K562 (cell line): ENCODE results near the gene CAPN5. TPM values are rescaled to one million over a fixed set of nuclear protein-coding genes. Genes with fewer than 3 reads are reported as not detected.
A peak's percentile ranks its signal among the peaks of the same experiment; 100 is the strongest.

Experiments used
- ATAC-seq: fragments of 200-7000 bp; cut with Tn5 transposase; 3 replicates; pipeline ENCODE4 v1.9.1; 2020; ENCODE audit warnings: moderate library complexity
- BruUV-seq: library from RNA; stranded (reverse); fragments of 400-500 nt; replicated peaks from 2 replicates; lab custom pipeline; 2021; lab: Mats Ljungman, UMichigan
- CTCF ChIA-PET: fragments of 300-600 bp; formaldehyde crosslinking; extraction: SDS; loops from one replicate; lab custom pipeline; 2021; ENCODE audit warnings: low intra/inter-chr PET ratio; lab: Yijun Ruan, JAX
- POLR2A ChIA-PET: fragments of 300-600, 350-650 bp; sonication (Branson Sonifier 250); formaldehyde crosslinking; extraction: SDS; loops from one replicate; lab custom pipeline; 2021; ENCODE audit warnings: antibody characterized with exemption, inconsistent platforms; lab: Yijun Ruan, JAX
- DNase-seq, 4 experiments: peaks; one replicate each; pipeline versions ENCODE4 v3.0.0 to v3.0.0-alpha.2; 2011 to 2018; ENCODE audit warnings: low spot score in 3 of 4, mixed read lengths in 3 of 4; ENCODE audit errors: extremely low read depth in 1 of 4
- FAIRE-seq: peaks from 2 replicates; lab custom pipeline; 2011; peaks lifted over from hg19 to GRCh38; lab: Jason Lieb, UNC
- H2AFZ ChIP-seq: 2 replicates; pipeline ENCODE4 v1.6.0; 2011; ENCODE audit warnings: low read depth, low read length, control low read depth, inconsistent platforms
- H3K27ac ChIP-seq: fragments of 200-600 bp; 3 replicates; pipeline ENCODE4 v1.8.0; 2011; ENCODE audit warnings: low read depth, mild to moderate bottlenecking, control low read depth, inconsistent platforms, low read length, moderate library complexity, mixed read lengths; ENCODE audit errors: extremely low read depth
- H3K27me3 ChIP-seq, 2 experiments: fragments of 300-600 bp in 1 of 2; 2 replicates in 1 of 2; 3 replicates in 1 of 2; pipeline versions ENCODE4 v1.6.0 to v1.8.0; 2011; ENCODE audit warnings: inconsistent platforms in 2 of 2, low read length in 2 of 2, mild to moderate bottlenecking in 1 of 2, mixed read lengths in 1 of 2, moderate library complexity in 1 of 2; ENCODE audit not compliant: control insufficient read depth in 2 of 2, insufficient read depth in 2 of 2
- H3K36me3 ChIP-seq: fragments of 300-600 bp; 3 replicates; pipeline ENCODE4 v1.8.0; 2011; ENCODE audit warnings: mild to moderate bottlenecking, low read length, inconsistent platforms; ENCODE audit not compliant: control insufficient read depth, insufficient read depth
- H3K4me1 ChIP-seq, 2 experiments: fragments of 200-600 bp in 1 of 2; replicated peaks in 1 of 2; 2 replicates in 1 of 2; 3 replicates in 1 of 2; pipeline versions ENCODE4 v1.5.1 to v1.8.0; 2011; ENCODE audit warnings: inconsistent platforms in 2 of 2, low read length in 2 of 2, mild to moderate bottlenecking in 1 of 2, mixed read lengths in 1 of 2, moderate library complexity in 1 of 2; ENCODE audit not compliant: control insufficient read depth in 2 of 2, insufficient read depth in 2 of 2
- H3K4me2 ChIP-seq: 2 replicates; pipeline ENCODE4 v1.6.1; 2011; ENCODE audit warnings: low read length, control low read depth, inconsistent platforms, mixed read lengths; ENCODE audit not compliant: insufficient read depth
- H3K4me3 ChIP-seq: fragments of 200-600 bp; sonication (generic), shearing (Covaris generic); 2 replicates; pipeline ENCODE4 v1.5.1; 2016; ENCODE audit warnings: control low read depth, inconsistent platforms
- H3K79me2 ChIP-seq: fragments of 200-600 bp; 3 replicates; pipeline ENCODE4 v1.8.0; 2011; ENCODE audit warnings: low read length, inconsistent platforms; ENCODE audit not compliant: control insufficient read depth, insufficient read depth
- H3K9ac ChIP-seq, 2 experiments: 2 replicates each; pipeline versions ENCODE4 v1.6.0 to v1.6.1; 2011; ENCODE audit warnings: low read depth in 2 of 2, low read length in 2 of 2, control low read depth in 1 of 2, inconsistent platforms in 1 of 2, mild to moderate bottlenecking in 1 of 2, mixed read lengths in 1 of 2; ENCODE audit not compliant: insufficient read depth in 1 of 2
- H3K9me1 ChIP-seq: one replicate; pipeline ENCODE4 v1.6.0; 2011; ENCODE audit warnings: inconsistent platforms, mild to moderate bottlenecking, low read length, moderate library complexity; ENCODE audit not compliant: control insufficient read depth, insufficient read depth
- H3K9me3 ChIP-seq: replicated peaks from 2 replicates; pipeline ENCODE4 v1.5.1; 2011; ENCODE audit warnings: low read depth, low read length, inconsistent platforms; ENCODE audit not compliant: control insufficient read depth, insufficient read depth
- H4K20me1 ChIP-seq: replicated peaks from 2 replicates; pipeline ENCODE4 v1.6.1; 2011; ENCODE audit warnings: low read length, inconsistent platforms, mixed read lengths; ENCODE audit not compliant: control insufficient read depth, insufficient read depth
- IRF2 ChIP-seq: sonication (generic); formaldehyde crosslinking; IDR thresholded peaks from 2 replicates; pipeline ENCODE4 v1.8.1; 2022; ENCODE audit warnings: mild to moderate bottlenecking, missing genetic modification reagents
- WGBS: fragments of 100-300 bp; shearing (Covaris generic); methylation state at CpG from one replicate; pipeline ENCODE4 v1.1.6; 2016; ENCODE audit warnings: low coverage, mixed read lengths; ENCODE audit not compliant: insufficient coverage; ENCODE audit errors: missing lambda C conversion rate; 5-methylcytosine and 5-hydroxymethylcytosine counted together
- in situ Hi-C: fragments of 300-500 bp; cut with MboI; formaldehyde crosslinking; loops from 4 replicates; pipeline ENCODE4 v1.15.0; 2018; ENCODE audit warnings: inconsistent platforms, mixed read lengths
- intact Hi-C: fragments of 100-400 bp; cut with micrococcal nuclease; formaldehyde crosslinking; loops from 2 replicates; pipeline ENCODE4 v1.14.2; 2022
- polyA plus RNA-seq, 8 experiments: library from polyadenylated mRNA; depleted of rRNA in 4 of 8; stranded (reverse) in 5 of 8; unstranded in 3 of 8; fragments of >200 nt; fragmentation: Nextera tagmentation in 2 of 8; fragmentation: Illumina TruSeq in 1 of 8; extraction: Ambion mirVana in 2 of 8; extraction: Trizol in 1 of 8; gene quantifications; 2 replicates each; pipeline versions ENCODE4 v1.2.1 to v1.2.3, GENCODE V29; 2011 to 2014; ENCODE audit warnings: inconsistent platforms in 1 of 8, missing spikeins in 1 of 8
- total RNA-seq, 7 experiments: library from RNA; depleted of rRNA in 6 of 7; stranded (reverse); fragments of >200 nt in 6 of 7; fragmentation: Illumina TruSeq in 2 of 7; extraction: Trizol in 2 of 7; gene quantifications; 2 replicates each; pipeline versions ENCODE4 v1.2.1 to v1.2.3, GENCODE V29; 2011 to 2021; ENCODE audit warnings: low replicate concordance in 1 of 7
- TF ChIP-seq, protein P1 (sequence below): fragments of 250-450 bp; sonication (Bioruptor Pico); IDR thresholded peaks from 2 replicates; pipeline ENCODE4 v1.9.0; 2021; ENCODE audit warnings: mild to moderate bottlenecking, inconsistent platforms
- TF ChIP-seq, protein P2 (sequence below): fragments of 450-650 bp; formaldehyde crosslinking; IDR thresholded peaks from 2 replicates; pipeline ENCODE4 v1.4.0; 2020; ENCODE audit warnings: mild to moderate bottlenecking, mixed read lengths

CAPN5 gene
- total and polyA plus RNA-seq, 9 of the 15 experiments (the other 6 are each of a cell fraction or from before 2014, with no cell fraction given): 0.04 to 0.44 (median 0.14) TPM; not detected in 2

DNA sequence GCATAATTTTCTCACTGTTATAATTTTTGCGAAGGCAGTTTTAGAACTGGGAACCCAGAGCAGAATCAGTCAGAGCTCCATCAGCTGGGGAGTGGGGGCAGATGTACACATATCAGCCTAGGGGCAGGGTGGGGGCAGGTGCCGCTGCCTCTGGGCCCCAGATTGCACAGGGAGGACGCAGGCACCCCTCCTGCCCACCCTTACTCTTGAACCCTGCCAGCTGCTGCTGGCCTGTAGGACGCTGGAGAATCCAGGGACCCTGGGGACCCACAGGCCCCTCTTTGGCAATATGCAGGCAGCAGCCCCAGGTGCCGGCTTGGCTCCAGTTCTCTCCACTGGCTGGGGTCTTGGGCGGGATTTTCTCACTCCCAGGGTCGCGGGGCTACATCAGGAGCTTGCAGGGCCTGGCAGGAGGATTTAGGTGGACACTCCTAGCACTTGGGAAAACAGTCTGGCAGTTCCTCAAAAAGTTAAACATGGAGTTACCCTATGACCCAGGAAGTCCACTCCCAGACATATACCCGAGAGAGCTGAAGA, 8.8 kb upstream of the CAPN5 start (continued):
- TF ChIP-seq, protein P1, sequence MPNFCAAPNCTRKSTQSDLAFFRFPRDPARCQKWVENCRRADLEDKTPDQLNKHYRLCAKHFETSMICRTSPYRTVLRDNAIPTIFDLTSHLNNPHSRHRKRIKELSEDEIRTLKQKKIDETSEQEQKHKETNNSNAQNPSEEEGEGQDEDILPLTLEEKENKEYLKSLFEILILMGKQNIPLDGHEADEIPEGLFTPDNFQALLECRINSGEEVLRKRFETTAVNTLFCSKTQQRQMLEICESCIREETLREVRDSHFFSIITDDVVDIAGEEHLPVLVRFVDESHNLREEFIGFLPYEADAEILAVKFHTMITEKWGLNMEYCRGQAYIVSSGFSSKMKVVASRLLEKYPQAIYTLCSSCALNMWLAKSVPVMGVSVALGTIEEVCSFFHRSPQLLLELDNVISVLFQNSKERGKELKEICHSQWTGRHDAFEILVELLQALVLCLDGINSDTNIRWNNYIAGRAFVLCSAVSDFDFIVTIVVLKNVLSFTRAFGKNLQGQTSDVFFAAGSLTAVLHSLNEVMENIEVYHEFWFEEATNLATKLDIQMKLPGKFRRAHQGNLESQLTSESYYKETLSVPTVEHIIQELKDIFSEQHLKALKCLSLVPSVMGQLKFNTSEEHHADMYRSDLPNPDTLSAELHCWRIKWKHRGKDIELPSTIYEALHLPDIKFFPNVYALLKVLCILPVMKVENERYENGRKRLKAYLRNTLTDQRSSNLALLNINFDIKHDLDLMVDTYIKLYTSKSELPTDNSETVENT (CRISPR knock-in tag): no peak

DNA sequence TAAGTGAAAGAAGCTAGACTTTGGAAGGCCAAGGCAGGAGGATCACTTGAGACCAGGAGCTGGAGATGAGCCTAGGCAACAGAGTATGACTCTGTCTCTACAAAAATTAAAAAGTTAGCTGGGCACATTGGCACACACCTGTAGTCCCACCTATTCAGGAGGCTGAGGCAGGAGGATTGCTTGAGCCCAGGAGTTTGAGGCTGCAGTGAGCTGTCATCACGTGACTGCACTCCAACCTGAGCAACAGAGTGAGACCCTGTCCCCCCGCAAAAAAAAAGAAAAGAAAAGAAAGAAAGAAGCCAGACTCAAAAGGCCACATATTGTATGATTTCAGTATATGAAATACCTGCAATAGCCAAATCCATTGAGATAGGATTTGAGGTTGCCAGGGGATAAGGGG, 7.9 kb upstream of the CAPN5 start:
- in situ Hi-C loops: no loop called here
- no peak for TF ChIP-seq IRF2 (CRISPR knock-in tag)
- TF ChIP-seq, protein P2, sequence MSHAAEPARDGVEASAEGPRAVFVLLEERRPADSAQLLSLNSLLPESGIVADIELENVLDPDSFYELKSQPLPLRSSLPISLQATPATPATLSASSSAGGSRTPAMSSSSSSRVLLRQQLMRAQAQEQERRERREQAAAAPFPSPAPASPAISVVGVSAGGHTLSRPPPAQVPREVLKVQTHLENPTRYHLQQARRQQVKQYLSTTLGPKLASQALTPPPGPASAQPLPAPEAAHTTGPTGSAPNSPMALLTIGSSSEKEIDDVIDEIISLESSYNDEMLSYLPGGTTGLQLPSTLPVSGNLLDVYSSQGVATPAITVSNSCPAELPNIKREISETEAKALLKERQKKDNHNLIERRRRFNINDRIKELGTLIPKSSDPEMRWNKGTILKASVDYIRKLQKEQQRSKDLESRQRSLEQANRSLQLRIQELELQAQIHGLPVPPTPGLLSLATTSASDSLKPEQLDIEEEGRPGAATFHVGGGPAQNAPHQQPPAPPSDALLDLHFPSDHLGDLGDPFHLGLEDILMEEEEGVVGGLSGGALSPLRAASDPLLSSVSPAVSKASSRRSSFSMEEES (CRISPR knock-in tag): peak; percentile 73
- no peak for FAIRE-seq

More for the DNA sequence above, 7.9 kb upstream of the CAPN5 start:
- Histone ChIP-seq H3K36me3 (no peaks in the 10 kb centered on the region), H3K9me1 (no peaks in the 10 kb centered on the region), H2AFZ (no peak overlapping the region), H3K4me2 (no peak overlapping the region), H3K27ac (no peak overlapping the region), H4K20me1 (no peaks in the 10 kb centered on the region), H3K27me3 (peaks cover 2 to 16% of the 10 kb centered on the region in 2 experiments; a peak in 2 of 5 replicates), H3K9ac (no peak overlapping the region), H3K4me3 (no peak overlapping the region), H3K79me2 (no peaks in the 10 kb centered on the region), H3K9me3 (no peaks in the 10 kb centered on the region; the same call in 1 of the 2 replicates), H3K4me1 (peaks cover 0 to under 1% of the 10 kb centered on the region in 2 experiments; a peak in 1 of 5 replicates)
- intact Hi-C loops: no loop called here
- ChIA-PET POLR2A (interaction anchor here (0.5 kb wide), 2 partner anchors 8 to 28 kb away, joined by 3 read pairs; partner anchors contain the start of gene CAPN5), CTCF (interaction anchor here (0.6 kb wide), 1 partner anchor 11 kb away, joined by 5 read pairs; no protein-coding TSS in a partner anchor)
- DNase-seq (no peak), ATAC-seq (no peak)
- no TSS peak for BruUV-seq
- 0% methylated on average over 2 of the region's 2 CpGs for WGBS
